Neural progenitor cell (in vitro differentiated cells): Measurements from ENCODE around the gene MRPL17.

ENCODE experiments used
- EZH2 ChIP-seq: fragments of 200-600 bp; sonication (generic); IDR thresholded peaks from 2 replicates; pipeline ENCODE4 v1.6.1; 2017; ENCODE audit warnings: antibody characterized with exemption, mild to moderate bottlenecking, moderate library complexity
- EZH2phosphoT487 ChIP-seq: fragments of 200-600 bp; sonication (generic); IDR thresholded peaks from 2 replicates; pipeline ENCODE4 v1.6.1; 2017; ENCODE audit warnings: antibody characterized with exemption
- TF ChIP-seq, protein P1 (sequence below): fragments of 200-600 bp; sonication (generic); IDR thresholded peaks from 2 replicates; pipeline ENCODE4 v1.5.1; 2017; ENCODE audit warnings: antibody characterized with exemption, mild to moderate bottlenecking

DNA sequence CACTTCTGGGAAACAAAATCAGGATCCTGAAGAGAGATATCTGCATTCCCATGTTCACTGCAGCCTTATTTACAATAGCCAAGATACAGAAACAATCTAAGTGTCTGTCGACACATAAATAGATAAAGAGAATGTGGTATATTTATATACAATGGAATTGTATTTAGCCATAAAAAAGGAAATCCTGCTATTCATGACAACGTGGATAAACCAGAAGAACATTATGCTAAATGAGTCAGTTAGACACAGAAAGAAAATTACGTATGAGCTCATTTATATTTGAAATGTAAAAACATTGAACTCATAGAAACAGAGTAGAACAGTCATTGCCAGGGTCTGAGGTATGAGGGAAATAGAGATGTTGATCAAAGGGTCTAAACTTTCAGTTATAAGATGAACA lies 6.1 kb downstream of the MRPL17 start:
- TF ChIP-seq EZH2 (no peak), EZH2phosphoT487 (no peak)
- TF ChIP-seq, protein P1, sequence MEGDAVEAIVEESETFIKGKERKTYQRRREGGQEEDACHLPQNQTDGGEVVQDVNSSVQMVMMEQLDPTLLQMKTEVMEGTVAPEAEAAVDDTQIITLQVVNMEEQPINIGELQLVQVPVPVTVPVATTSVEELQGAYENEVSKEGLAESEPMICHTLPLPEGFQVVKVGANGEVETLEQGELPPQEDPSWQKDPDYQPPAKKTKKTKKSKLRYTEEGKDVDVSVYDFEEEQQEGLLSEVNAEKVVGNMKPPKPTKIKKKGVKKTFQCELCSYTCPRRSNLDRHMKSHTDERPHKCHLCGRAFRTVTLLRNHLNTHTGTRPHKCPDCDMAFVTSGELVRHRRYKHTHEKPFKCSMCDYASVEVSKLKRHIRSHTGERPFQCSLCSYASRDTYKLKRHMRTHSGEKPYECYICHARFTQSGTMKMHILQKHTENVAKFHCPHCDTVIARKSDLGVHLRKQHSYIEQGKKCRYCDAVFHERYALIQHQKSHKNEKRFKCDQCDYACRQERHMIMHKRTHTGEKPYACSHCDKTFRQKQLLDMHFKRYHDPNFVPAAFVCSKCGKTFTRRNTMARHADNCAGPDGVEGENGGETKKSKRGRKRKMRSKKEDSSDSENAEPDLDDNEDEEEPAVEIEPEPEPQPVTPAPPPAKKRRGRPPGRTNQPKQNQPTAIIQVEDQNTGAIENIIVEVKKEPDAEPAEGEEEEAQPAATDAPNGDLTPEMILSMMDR = no peak
